Ovary (tissue), 9 donors: ENCODE measurements around the gene KCNAB1. TPM values are rescaled to one million over a fixed set of nuclear protein-coding genes. Genes with fewer than 3 reads are reported as not detected.

Experiments used
- DNase-seq, 5 donors: peaks; one replicate each; pipeline ENCODE4 v3.0.0-alpha.2; 2019 to 2020
- H3K27ac ChIP-seq, 2 donors: fragments of 200-600 bp; one replicate each; pipeline versions ENCODE4 v1.5.1 to v1.8.0; 2019 to 2022
- H3K27me3 ChIP-seq: fragments of 200-600 bp; one replicate; pipeline ENCODE4 v1.8.0; 2022
- H3K36me3 ChIP-seq: fragments of 200-600 bp; sonication (generic); one replicate; pipeline ENCODE4 v1.5.1; 2019
- H3K4me1 ChIP-seq: one replicate; pipeline ENCODE4 v1.8.1; 2013; ENCODE audit warnings: mild to moderate bottlenecking, moderate library complexity; ENCODE audit not compliant: insufficient read depth
- H3K4me3 ChIP-seq: fragments of 200-600 bp; sonication (generic); one replicate; pipeline ENCODE4 v1.5.1; 2017
- H3K9me3 ChIP-seq, 2 donors: fragments of 200-600 bp in 1 of 2; sonication (generic) in 1 of 2; one replicate each; pipeline versions ENCODE4 v1.5.1 to v1.8.1; 2013 to 2019; ENCODE audit warnings: mild to moderate bottlenecking in 1 of 2, moderate library complexity in 1 of 2
- CTCF ChIP-seq, 3 donors: fragments of 450-650 bp in 2 of 3; fragments of 200-600 bp in 1 of 3; IDR thresholded peaks; one replicate each; pipeline versions ENCODE4 v1.5.1 to v1.8.0; 2016 to 2022; ENCODE audit warnings: antibody characterized with exemption in 3 of 3, mild to moderate bottlenecking in 1 of 3
- EP300 ChIP-seq: sonication (generic); formaldehyde crosslinking; IDR thresholded peaks from one replicate; pipeline ENCODE4 v1.6.1; 2017; ENCODE audit warnings: antibody characterized with exemption
- POLR2A ChIP-seq: fragments of 450-650 bp; IDR thresholded peaks from one replicate; pipeline ENCODE4 v1.6.1; 2017; ENCODE audit warnings: antibody characterized with exemption, mild to moderate bottlenecking, moderate library complexity
- WGBS, 3 donors: extraction: QIAGEN DNeasy Blood & Tissue Kit in 1 of 3; methylation state at CpG; one replicate each; pipeline versions ENCODE4 v1.1.5 to v1.1.7; 2013 to 2017; 5-methylcytosine and 5-hydroxymethylcytosine counted together
- intact Hi-C, 4 donors: fragments of 100-400 bp; cut with DNase I; formaldehyde crosslinking; loops; one replicate each; pipeline versions ENCODE4 v1.11.0 to v1.15.1; 2022 to 2023
- polyA plus RNA-seq, 2 donors: library from polyadenylated mRNA; stranded (reverse); fragments of 200-250 nt in 1 of 2; fragments of 350-450 nt in 1 of 2; fragmentation: Illumina TruSeq in 1 of 2; extraction: RNeasy Lipid Tissue Mini Kit (QIAGEN cat#74804) in 1 of 2; gene quantifications; one replicate each; pipeline ENCODE4 v1.2.3, GENCODE V29; 2013 to 2014
- total RNA-seq, 7 donors: library from RNA; depleted of rRNA in 2 of 7; stranded (reverse); fragments of >200 nt in 2 of 7; fragmentation: NEBNext Ultra II Directional in 3 of 7; extraction: Animal tissue kit (Norgen Biotek cat#: 25700) in 3 of 7; gene quantifications; one replicate each; pipeline versions ENCODE4 v1.1.0 to v1.2.4, GENCODE V29; 2016 to 2023
- donor health status: DM: no; HTN: no; CAD: no; lungs with moderate emphysema.
- donor health status: DM: no; HTN: no; CAD: no.
- donor health status: Bipolar disorder and iron deficiency.
- donor health status: DM: yes; HTN: yes; CAD: no.
- donor health status: DM: no; HTN: no; CAD: no.
- donor health status: DM: yes; HTN: yes; CAD: no.

Gene KCNAB1
- total and polyA plus RNA-seq, 9 donors = 0.60 to 8.0 (median 2.4) TPM

GRCh38 chr3:156334841-156335545, 214.6 kb downstream of the KCNAB1 start:
- Histone ChIP-seq H3K27me3 (no peaks in the 10 kb centered on the region), H3K4me1 (no peaks in the 10 kb centered on the region), H3K27ac (no peak overlapping the region), H3K36me3 (no peaks in the 10 kb centered on the region), H3K4me3 (no peak overlapping the region), H3K9me3 (no peaks in the 10 kb centered on the region)
- intact Hi-C loops = no loop called here
- no peak for TF ChIP-seq CTCF (IDR thresholded peaks at IDR 0.05)
- 71 to 79% (median 77%) methylated on average over 3 of the region's 3 CpGs for WGBS, 3 donors
- DNase-seq = no peak

GRCh38 chr3:156339491-156339890, 219.1 kb downstream of the KCNAB1 start:
- WGBS, 3 donors = 65 to 78% (median 67%) methylated on average over 3 of the region's 3 CpGs
- Histone ChIP-seq H3K36me3 (no peaks in the 10 kb centered on the region), H3K4me3 (no peak overlapping the region), H3K9me3 (no peaks in the 10 kb centered on the region), H3K27me3 (no peaks in the 10 kb centered on the region), H3K27ac (no peak overlapping the region), H3K4me1 (no peaks in the 10 kb centered on the region)
- DNase-seq = no peak
- intact Hi-C loops = no loop called here
- TF ChIP-seq CTCF (IDR thresholded peaks at IDR 0.05) (no peak), POLR2A (no peak), EP300 (no peak)

GRCh38 chr3:156341332-156341731, 221.0 kb downstream of the KCNAB1 start:
- TF ChIP-seq EP300 (no peak), POLR2A (no peak), CTCF (IDR thresholded peaks at IDR 0.05) (no peak)

GRCh38 chr3:156341831-156342416, 221.5 kb downstream of the KCNAB1 start:
- WGBS, 3 donors = 78 to 82% (median 80%) methylated on average over 6 of the region's 6 CpGs
- Histone ChIP-seq H3K27me3 (no peaks in the 10 kb centered on the region), H3K9me3 (no peaks in the 10 kb centered on the region), H3K27ac (no peak overlapping the region), H3K4me3 (no peak overlapping the region), H3K4me1 (no peaks in the 10 kb centered on the region), H3K36me3 (no peaks in the 10 kb centered on the region)
- intact Hi-C loops = no loop called here
- no peak for DNase-seq
- no peak for TF ChIP-seq EP300
- TF ChIP-seq CTCF (IDR thresholded peaks at IDR 0.05) = no peak
- no peak for TF ChIP-seq POLR2A

More at GRCh38 chr3:156341332-156341731, 221.0 kb downstream of the KCNAB1 start:
- Histone ChIP-seq H3K27me3 (no peaks in the 10 kb centered on the region), H3K4me3 (no peak overlapping the region), H3K36me3 (no peaks in the 10 kb centered on the region), H3K9me3 (no peaks in the 10 kb centered on the region), H3K4me1 (no peaks in the 10 kb centered on the region), H3K27ac (no peak overlapping the region)
- no peak for DNase-seq
- intact Hi-C loops = no loop called here
- WGBS, 3 donors = 86 to 95% (median 88%) methylated on average over 2 of the region's 2 CpGs
